Neural progenitor cell (in vitro differentiated cells): ENCODE measurements around the gene SLC7A1. TPM values are rescaled to one million over a fixed set of nuclear protein-coding genes. Genes with fewer than 3 reads are reported as not detected.

ENCODE experiments used
- DNase-seq: peaks from one replicate; pipeline ENCODE4 v3.0.0-alpha.2; 2016; ENCODE audit warnings: low spot score
- H2AFZ ChIP-seq: fragments of 200-600 bp; sonication (generic); replicated peaks from 2 replicates; pipeline ENCODE4 v1.6.1; 2016; ENCODE audit warnings: antibody characterized with exemption
- H3F3A ChIP-seq: fragments of 200-600 bp; sonication (generic); 2 replicates; pipeline ENCODE4 v1.6.1; 2016; ENCODE audit warnings: antibody characterized with exemption, low read depth
- H3K27ac ChIP-seq: fragments of 200-600 bp; sonication (generic); 2 replicates; pipeline ENCODE4 v1.5.1; 2016; ENCODE audit warnings: mild to moderate bottlenecking
- H3K27me3 ChIP-seq: fragments of 200-600 bp; sonication (generic); 2 replicates; pipeline ENCODE4 v1.6.1; 2016; ENCODE audit warnings: mild to moderate bottlenecking, moderate library complexity
- H3K36me3 ChIP-seq: fragments of 200-600 bp; sonication (generic); 2 replicates; pipeline ENCODE4 v1.5.1; 2016
- H3K4me1 ChIP-seq: fragments of 200-600 bp; sonication (generic); 2 replicates; pipeline ENCODE4 v1.6.1; 2016; ENCODE audit warnings: mixed run types
- H3K4me2 ChIP-seq: fragments of 200-600 bp; sonication (generic); 2 replicates; pipeline ENCODE4 v1.6.1; 2016
- H3K4me3 ChIP-seq: fragments of 200-600 bp; sonication (generic); 2 replicates; pipeline ENCODE4 v1.5.1; 2016
- H3K79me2 ChIP-seq: fragments of 200-600 bp; sonication (generic); 2 replicates; pipeline ENCODE4 v1.6.1; 2016; ENCODE audit warnings: low read depth
- H3K9ac ChIP-seq: fragments of 200-600 bp; sonication (generic); 2 replicates; pipeline ENCODE4 v1.6.1; 2016
- H3K9me3 ChIP-seq: fragments of 200-600 bp; sonication (generic); 2 replicates; pipeline ENCODE4 v1.5.1; 2016; ENCODE audit warnings: low read depth
- H4K20me1 ChIP-seq: fragments of 200-600 bp; sonication (generic); 2 replicates; pipeline ENCODE4 v1.6.1; 2016; ENCODE audit warnings: low read depth
- H3K27ac Mint-ChIP-seq: 3 replicates; pipeline ENCODE4 v1.8.0; 2021; ENCODE audit warnings: mixed read lengths
- H3K27me3 Mint-ChIP-seq: 2 replicates; pipeline ENCODE4 v1.8.0; 2022; ENCODE audit warnings: low read depth, mild to moderate bottlenecking, inconsistent platforms, moderate library complexity, mixed read lengths; ENCODE audit not compliant: insufficient read depth
- H3K36me3 Mint-ChIP-seq: 3 replicates; pipeline ENCODE4 v1.8.0; 2021; ENCODE audit warnings: mixed read lengths
- H3K4me1 Mint-ChIP-seq: 3 replicates; pipeline ENCODE4 v1.8.0; 2021; ENCODE audit warnings: mixed read lengths
- H3K4me3 Mint-ChIP-seq: 3 replicates; pipeline ENCODE4 v1.8.0; 2021; ENCODE audit warnings: mild to moderate bottlenecking, moderate library complexity, mixed read lengths
- H3K9me3 Mint-ChIP-seq: 3 replicates; pipeline ENCODE4 v1.8.0; 2020; ENCODE audit warnings: mixed read lengths
- CTCF ChIP-seq: fragments of 200-600 bp; sonication (generic); IDR thresholded peaks from 2 replicates; pipeline ENCODE4 v1.5.1; 2017; ENCODE audit warnings: antibody characterized with exemption, mild to moderate bottlenecking
- EZH2 ChIP-seq: fragments of 200-600 bp; sonication (generic); IDR thresholded peaks from 2 replicates; pipeline ENCODE4 v1.6.1; 2017; ENCODE audit warnings: antibody characterized with exemption, mild to moderate bottlenecking, moderate library complexity
- EZH2phosphoT487 ChIP-seq: fragments of 200-600 bp; sonication (generic); IDR thresholded peaks from 2 replicates; pipeline ENCODE4 v1.6.1; 2017; ENCODE audit warnings: antibody characterized with exemption
- total RNA-seq: library from RNA; depleted of rRNA; stranded (reverse); fragments of >200 nt; gene quantifications from 2 replicates; pipeline ENCODE4 v1.2.3, GENCODE V29; 2015; ENCODE audit warnings: low replicate concordance

The SLC7A1 gene
- total RNA-seq, 1 donor from 2014 or later, result 16.2 TPM

GRCh38 chr13:29577136-29578051 is 18.1 kb downstream of the SLC7A1 start:
- no peak overlapping the region for H3K4me2 ChIP-seq
- no peak overlapping the region for H3K4me3 Mint-ChIP-seq

GRCh38 chr13:29576581-29576980 is 18.9 kb downstream of the SLC7A1 start:
- no peak overlapping the region for H2AFZ ChIP-seq
- peaks cover 26% of the 10 kb centered on the region for H3K36me3 Mint-ChIP-seq
- no peak overlapping the region for H3K27ac Mint-ChIP-seq
- H3K9ac ChIP-seq, result no peak overlapping the region
- no peak for DNase-seq
- peaks cover 6% of the 10 kb centered on the region for H3F3A ChIP-seq
- no peak overlapping the region for H3K27ac ChIP-seq
- no peak overlapping the region for H3K4me3 Mint-ChIP-seq
- no peaks in the 10 kb centered on the region for H3K36me3 ChIP-seq
- H3K27me3 Mint-ChIP-seq, result peaks cover 8% of the 10 kb centered on the region
- H3K4me2 ChIP-seq, result no peak overlapping the region
- peaks cover 31% of the 10 kb centered on the region for H3K9me3 Mint-ChIP-seq
- no peak overlapping the region for H3K4me3 ChIP-seq
- TF ChIP-seq EZH2 (no peak), CTCF (no peak), EZH2phosphoT487 (no peak)
- peaks cover 31% of the 10 kb centered on the region for H3K4me1 Mint-ChIP-seq
- peaks cover 12% of the 10 kb centered on the region for H4K20me1 ChIP-seq
- H3K9me3 ChIP-seq, result no peaks in the 10 kb centered on the region
- no peaks in the 10 kb centered on the region for H3K27me3 ChIP-seq
- H3K79me2 ChIP-seq, result peaks cover 93% of the 10 kb centered on the region
- H3K4me1 ChIP-seq, result peaks cover 16% of the 10 kb centered on the region

More at GRCh38 chr13:29577136-29578051, 18.1 kb downstream of the SLC7A1 start:
- peaks cover 28% of the 10 kb centered on the region for H3K36me3 Mint-ChIP-seq
- Histone ChIP-seq H2AFZ (no peak overlapping the region), H4K20me1 (peaks cover 12% of the 10 kb centered on the region), H3K27ac (no peak overlapping the region), H3K4me3 (no peak overlapping the region), H3K27me3 (no peaks in the 10 kb centered on the region), H3K79me2 (peaks cover 93% of the 10 kb centered on the region), H3K9me3 (no peaks in the 10 kb centered on the region), H3K4me1 (peaks cover 23% of the 10 kb centered on the region), H3F3A (peaks cover 6% of the 10 kb centered on the region), H3K9ac (no peak overlapping the region), H3K36me3 (no peaks in the 10 kb centered on the region)
- H3K27me3 Mint-ChIP-seq, result peaks cover 8% of the 10 kb centered on the region
- H3K4me1 Mint-ChIP-seq, result peaks cover 28% of the 10 kb centered on the region
- no peak for DNase-seq
- peaks cover 33% of the 10 kb centered on the region for H3K9me3 Mint-ChIP-seq
- no peak overlapping the region for H3K27ac Mint-ChIP-seq
- TF ChIP-seq EZH2, result no peak
- no peak for TF ChIP-seq CTCF
- no peak for TF ChIP-seq EZH2phosphoT487

GRCh38 chr13:29575098-29575497 is 20.4 kb downstream of the SLC7A1 start:
- peaks cover 17% of the 10 kb centered on the region for H4K20me1 ChIP-seq

More at GRCh38 chr13:29575098-29575497, 20.4 kb downstream of the SLC7A1 start:
- no peak for DNase-seq
- Mint-ChIP-seq H3K27me3 (peaks cover 8% of the 10 kb centered on the region), H3K4me3 (no peak overlapping the region), H3K36me3 (peaks cover 18% of the 10 kb centered on the region), H3K27ac (no peak overlapping the region), H3K9me3 (peaks cover 20% of the 10 kb centered on the region), H3K4me1 (peaks cover 34% of the 10 kb centered on the region)
- no peaks in the 10 kb centered on the region for H3K9me3 ChIP-seq
- no peaks in the 10 kb centered on the region for H3K27me3 ChIP-seq
- no peak overlapping the region for H3K27ac ChIP-seq
- TF ChIP-seq EZH2, result no peak
- TF ChIP-seq CTCF, result no peak
- no peak for TF ChIP-seq EZH2phosphoT487
- no peak overlapping the region for H3K9ac ChIP-seq
- no peak overlapping the region for H2AFZ ChIP-seq
- H3K4me1 ChIP-seq, result peaks cover 11% of the 10 kb centered on the region
- no peaks in the 10 kb centered on the region for H3K36me3 ChIP-seq
- H3K79me2 ChIP-seq, result peaks cover 93% of the 10 kb centered on the region
- H3K4me2 ChIP-seq, result no peak overlapping the region
- peaks cover 6% of the 10 kb centered on the region for H3F3A ChIP-seq
- H3K4me3 ChIP-seq, result no peak overlapping the region
